K562 (cell line): ENCODE measurements around the gene HLF. TPM values are rescaled to one million over a fixed set of nuclear protein-coding genes. Genes with fewer than 3 reads are reported as not detected.

Source experiments
- ATAC-seq: fragments of 200-7000 bp; cut with Tn5 transposase; 3 replicates; pipeline ENCODE4 v1.9.1; 2020; ENCODE audit warnings: moderate library complexity
- BruUV-seq: library from RNA; stranded (reverse); fragments of 400-500 nt; replicated peaks from 2 replicates; lab custom pipeline; 2021; lab: Mats Ljungman, UMichigan
- CTCF ChIA-PET: fragments of 300-600 bp; formaldehyde crosslinking; extraction: SDS; loops from one replicate; lab custom pipeline; 2021; ENCODE audit warnings: low intra/inter-chr PET ratio; lab: Yijun Ruan, JAX
- POLR2A ChIA-PET: fragments of 300-600, 350-650 bp; sonication (Branson Sonifier 250); formaldehyde crosslinking; extraction: SDS; loops from one replicate; lab custom pipeline; 2021; ENCODE audit warnings: antibody characterized with exemption, inconsistent platforms; lab: Yijun Ruan, JAX
- DNase-seq, 4 experiments: peaks; one replicate each; pipeline versions ENCODE4 v3.0.0 to v3.0.0-alpha.2; 2011 to 2018; ENCODE audit warnings: low spot score in 3 of 4, mixed read lengths in 3 of 4; ENCODE audit errors: extremely low read depth in 1 of 4
- FAIRE-seq: peaks from 2 replicates; lab custom pipeline; 2011; peaks lifted over from hg19 to GRCh38; lab: Jason Lieb, UNC
- H2AFZ ChIP-seq: 2 replicates; pipeline ENCODE4 v1.6.0; 2011; ENCODE audit warnings: low read depth, low read length, control low read depth, inconsistent platforms
- H3K27ac ChIP-seq: fragments of 200-600 bp; 3 replicates; pipeline ENCODE4 v1.8.0; 2011; ENCODE audit warnings: low read depth, mild to moderate bottlenecking, control low read depth, inconsistent platforms, low read length, moderate library complexity, mixed read lengths; ENCODE audit errors: extremely low read depth
- H3K27me3 ChIP-seq, 2 experiments: fragments of 300-600 bp in 1 of 2; 2 replicates in 1 of 2; 3 replicates in 1 of 2; pipeline versions ENCODE4 v1.6.0 to v1.8.0; 2011; ENCODE audit warnings: inconsistent platforms in 2 of 2, low read length in 2 of 2, mild to moderate bottlenecking in 1 of 2, mixed read lengths in 1 of 2, moderate library complexity in 1 of 2; ENCODE audit not compliant: control insufficient read depth in 2 of 2, insufficient read depth in 2 of 2
- H3K36me3 ChIP-seq: fragments of 300-600 bp; 3 replicates; pipeline ENCODE4 v1.8.0; 2011; ENCODE audit warnings: mild to moderate bottlenecking, low read length, inconsistent platforms; ENCODE audit not compliant: control insufficient read depth, insufficient read depth
- H3K4me1 ChIP-seq, 2 experiments: fragments of 200-600 bp in 1 of 2; replicated peaks in 1 of 2; 2 replicates in 1 of 2; 3 replicates in 1 of 2; pipeline versions ENCODE4 v1.5.1 to v1.8.0; 2011; ENCODE audit warnings: inconsistent platforms in 2 of 2, low read length in 2 of 2, mild to moderate bottlenecking in 1 of 2, mixed read lengths in 1 of 2, moderate library complexity in 1 of 2; ENCODE audit not compliant: control insufficient read depth in 2 of 2, insufficient read depth in 2 of 2
- H3K4me2 ChIP-seq: 2 replicates; pipeline ENCODE4 v1.6.1; 2011; ENCODE audit warnings: low read length, control low read depth, inconsistent platforms, mixed read lengths; ENCODE audit not compliant: insufficient read depth
- H3K4me3 ChIP-seq: fragments of 200-600 bp; sonication (generic), shearing (Covaris generic); 2 replicates; pipeline ENCODE4 v1.5.1; 2016; ENCODE audit warnings: control low read depth, inconsistent platforms
- H3K79me2 ChIP-seq: fragments of 200-600 bp; 3 replicates; pipeline ENCODE4 v1.8.0; 2011; ENCODE audit warnings: low read length, inconsistent platforms; ENCODE audit not compliant: control insufficient read depth, insufficient read depth
- H3K9ac ChIP-seq, 2 experiments: 2 replicates each; pipeline versions ENCODE4 v1.6.0 to v1.6.1; 2011; ENCODE audit warnings: low read depth in 2 of 2, low read length in 2 of 2, control low read depth in 1 of 2, inconsistent platforms in 1 of 2, mild to moderate bottlenecking in 1 of 2, mixed read lengths in 1 of 2; ENCODE audit not compliant: insufficient read depth in 1 of 2
- H3K9me1 ChIP-seq: one replicate; pipeline ENCODE4 v1.6.0; 2011; ENCODE audit warnings: inconsistent platforms, mild to moderate bottlenecking, low read length, moderate library complexity; ENCODE audit not compliant: control insufficient read depth, insufficient read depth
- H3K9me3 ChIP-seq: replicated peaks from 2 replicates; pipeline ENCODE4 v1.5.1; 2011; ENCODE audit warnings: low read depth, low read length, inconsistent platforms; ENCODE audit not compliant: control insufficient read depth, insufficient read depth
- H4K20me1 ChIP-seq: replicated peaks from 2 replicates; pipeline ENCODE4 v1.6.1; 2011; ENCODE audit warnings: low read length, inconsistent platforms, mixed read lengths; ENCODE audit not compliant: control insufficient read depth, insufficient read depth
- ARNT ChIP-seq, 2 experiments: fragments of 450-650 bp; IDR thresholded peaks; 2 replicates each; pipeline ENCODE4 v1.6.1; 2016; ENCODE audit warnings: mild to moderate bottlenecking in 1 of 2
- BRCA1 ChIP-seq, 2 experiments: fragments of 450-650 bp in 1 of 2; sonication (generic) in 1 of 2; formaldehyde crosslinking in 1 of 2; IDR thresholded peaks; 2 replicates each; pipeline versions ENCODE4 v1.5.0 to v1.6.1; 2017 to 2020; ENCODE audit warnings: mild to moderate bottlenecking in 1 of 2, missing genetic modification reagents in 1 of 2
- CBX5 ChIP-seq: IDR thresholded peaks from 2 replicates; pipeline ENCODE4 v1.6.1; 2014; ENCODE audit warnings: low read depth, borderline replicate concordance
- CTBP1 ChIP-seq: fragments of 450-650 bp; IDR thresholded peaks from 2 replicates; pipeline ENCODE4 v1.6.1; 2016; ENCODE audit warnings: borderline replicate concordance
- DACH1 ChIP-seq: fragments of 450-650 bp; IDR thresholded peaks from 2 replicates; pipeline ENCODE4 v1.6.1; 2018; ENCODE audit not compliant: partially characterized antibody
- FOXA3 ChIP-seq, 2 experiments: fragments of 450-650 bp in 1 of 2; sonication (generic) in 1 of 2; formaldehyde crosslinking; IDR thresholded peaks in 1 of 2; conservative IDR thresholded peaks in 1 of 2; 2 replicates each; pipeline versions ENCODE4 v1.4.0 to v1.8.0; 2020 to 2022; ENCODE audit warnings: mild to moderate bottlenecking in 2 of 2, missing genetic modification reagents in 1 of 2
- KHSRP ChIP-seq: fragments of 450-650 bp; IDR thresholded peaks from 2 replicates; pipeline ENCODE4 v1.6.1; 2017
- MEF2A ChIP-seq: IDR thresholded peaks from 2 replicates; pipeline ENCODE4 v1.6.1; 2011; ENCODE audit warnings: low read depth, mild to moderate bottlenecking, low read length, moderate library complexity; ENCODE audit not compliant: control insufficient read depth
- NFATC3 ChIP-seq: fragments of 450-650 bp; IDR thresholded peaks from 2 replicates; pipeline ENCODE4 v1.6.1; 2017; ENCODE audit warnings: mild to moderate bottlenecking
- NFE2L1 ChIP-seq: fragments of 450-650 bp; IDR thresholded peaks from 2 replicates; pipeline ENCODE4 v1.6.1; 2016; ENCODE audit warnings: missing genetic modification characterization, low read depth, mild to moderate bottlenecking, missing compliant biosample characterization, moderate library complexity, borderline replicate concordance
- NFIC ChIP-seq: fragments of 450-650 bp; IDR thresholded peaks from 2 replicates; pipeline ENCODE4 v1.6.1; 2017; ENCODE audit warnings: mild to moderate bottlenecking, inconsistent platforms
- PHF21A ChIP-seq: fragments of 450-650 bp; IDR thresholded peaks from 2 replicates; pipeline ENCODE4 v1.6.1; 2017; ENCODE audit warnings: low read depth, borderline replicate concordance
- POLR2A ChIP-seq: fragments of 450-650 bp; conservative IDR thresholded peaks from 2 replicates; pipeline ENCODE4 v1.6.1; 2016
- SP2 ChIP-seq: IDR thresholded peaks from 2 replicates; pipeline ENCODE4 v1.6.1; 2011; ENCODE audit warnings: mild to moderate bottlenecking, low read depth, low read length, moderate library complexity; ENCODE audit not compliant: poor library complexity, severe bottlenecking; ENCODE audit errors: extremely low read depth
- TCF3 ChIP-seq: sonication (generic); formaldehyde crosslinking; IDR thresholded peaks from 2 replicates; pipeline ENCODE4 v1.4.0; 2020; ENCODE audit warnings: mild to moderate bottlenecking, missing genetic modification reagents
- TRIM28 ChIP-seq: fragments of 450-650 bp; IDR thresholded peaks from 2 replicates; pipeline ENCODE4 v1.6.1; 2017
- ZBTB5 ChIP-seq: fragments of 450-650 bp; IDR thresholded peaks from 2 replicates; pipeline ENCODE4 v1.6.1; 2017; ENCODE audit warnings: antibody characterized with exemption
- ZNF695 ChIP-seq: fragments of 450-650 bp; formaldehyde crosslinking; IDR thresholded peaks from 2 replicates; pipeline ENCODE4 v1.4.0; 2020; ENCODE audit warnings: mild to moderate bottlenecking, moderate library complexity
- ZNF764 ChIP-seq: fragments of 250-450 bp; sonication (Bioruptor Pico); IDR thresholded peaks from 2 replicates; pipeline ENCODE4 v1.4.0; 2020; ENCODE audit warnings: low read depth, mild to moderate bottlenecking, moderate library complexity
- WGBS: fragments of 100-300 bp; shearing (Covaris generic); methylation state at CpG from one replicate; pipeline ENCODE4 v1.1.6; 2016; ENCODE audit warnings: low coverage, mixed read lengths; ENCODE audit not compliant: insufficient coverage; ENCODE audit errors: missing lambda C conversion rate; 5-methylcytosine and 5-hydroxymethylcytosine counted together
- in situ Hi-C: fragments of 300-500 bp; cut with MboI; formaldehyde crosslinking; loops from 4 replicates; pipeline ENCODE4 v1.15.0; 2018; ENCODE audit warnings: inconsistent platforms, mixed read lengths
- intact Hi-C: fragments of 100-400 bp; cut with micrococcal nuclease; formaldehyde crosslinking; loops from 2 replicates; pipeline ENCODE4 v1.14.2; 2022
- polyA plus RNA-seq, 8 experiments: library from polyadenylated mRNA; depleted of rRNA in 4 of 8; stranded (reverse) in 5 of 8; unstranded in 3 of 8; fragments of >200 nt; fragmentation: Nextera tagmentation in 2 of 8; fragmentation: Illumina TruSeq in 1 of 8; extraction: Ambion mirVana in 2 of 8; extraction: Trizol in 1 of 8; gene quantifications; 2 replicates each; pipeline versions ENCODE4 v1.2.1 to v1.2.3, GENCODE V29; 2011 to 2014; ENCODE audit warnings: inconsistent platforms in 1 of 8, missing spikeins in 1 of 8
- total RNA-seq, 7 experiments: library from RNA; depleted of rRNA in 6 of 7; stranded (reverse); fragments of >200 nt in 6 of 7; fragmentation: Illumina TruSeq in 2 of 7; extraction: Trizol in 2 of 7; gene quantifications; 2 replicates each; pipeline versions ENCODE4 v1.2.1 to v1.2.3, GENCODE V29; 2011 to 2021; ENCODE audit warnings: low replicate concordance in 1 of 7

The HLF gene
- total and polyA plus RNA-seq, 9 of the 15 experiments (the other 6 are each of a cell fraction or from before 2014, with no cell fraction given) = 0.03 to 0.24 (median 0.09) TPM

- 22% methylated on average over 1 of the region's 1 CpG for WGBS
Observed at GRCh38 chr17:55279203-55279602, 14.4 kb downstream of the HLF start.

GRCh38 chr17:55279788-55280187 lies 15.0 kb downstream of the HLF start:
- intact Hi-C loops (no loop called here), in situ Hi-C loops (no loop called here)
- ATAC-seq (no peak), FAIRE-seq (no peak), DNase-seq (no peak)
- H3K4me2 ChIP-seq = no peak overlapping the region
- H3K4me1 ChIP-seq = no peaks in the 10 kb centered on the region
- BruUV-seq = no TSS peak
- peaks cover 0 to 6% of the 10 kb centered on the region in 2 experiments; a peak in 3 of 5 replicates for H3K27me3 ChIP-seq
- no peaks in the 10 kb centered on the region for H3K9me1 ChIP-seq
- POLR2A ChIA-PET = no interaction called here
- 13% methylated on average over 2 of the region's 2 CpGs for WGBS
- H4K20me1 ChIP-seq = no peaks in the 10 kb centered on the region
- H3K4me3 ChIP-seq = no peak overlapping the region
- no peak overlapping the region for H3K9ac ChIP-seq
- H3K36me3 ChIP-seq = no peaks in the 10 kb centered on the region
- H2AFZ ChIP-seq = no peak overlapping the region
- no peaks in the 10 kb centered on the region for H3K79me2 ChIP-seq
- no peaks in the 10 kb centered on the region for H3K9me3 ChIP-seq
- no peak overlapping the region for H3K27ac ChIP-seq
- CTCF ChIA-PET = no interaction called here
- TF ChIP-seq NFATC3 = no peak
- no peak for TF ChIP-seq KHSRP
- TF ChIP-seq DACH1 = no peak
- no peak for TF ChIP-seq NFE2L1
- no peak for TF ChIP-seq ZBTB5
- TF ChIP-seq CTBP1 = no peak
- no peak for TF ChIP-seq SP2
- no peak for TF ChIP-seq ZNF764 (CRISPR knock-in tag)
- no peak for TF ChIP-seq MEF2A
- no peak for TF ChIP-seq NFIC

More at GRCh38 chr17:55279203-55279602, 14.4 kb downstream of the HLF start:
- Histone ChIP-seq H3K9ac (no peak overlapping the region), H4K20me1 (no peaks in the 10 kb centered on the region), H3K9me3 (no peaks in the 10 kb centered on the region), H3K79me2 (no peaks in the 10 kb centered on the region), H3K4me3 (no peak overlapping the region), H2AFZ (no peak overlapping the region), H3K36me3 (no peaks in the 10 kb centered on the region), H3K4me2 (no peak overlapping the region), H3K9me1 (no peaks in the 10 kb centered on the region), H3K4me1 (no peaks in the 10 kb centered on the region), H3K27me3 (peaks cover 0 to 6% of the 10 kb centered on the region in 2 experiments; a peak in 3 of 5 replicates), H3K27ac (no peak overlapping the region)
- POLR2A ChIA-PET = no interaction called here
- ATAC-seq (no peak), FAIRE-seq (no peak), DNase-seq (no peak)
- CTCF ChIA-PET = no interaction called here
- no TSS peak for BruUV-seq
- TF ChIP-seq ARNT (IDR thresholded peaks at IDR 0.05) (no peak), BRCA1 (IDR thresholded peaks at IDR 0.05) (no peak), BRCA1 (CRISPR knock-in tag; IDR thresholded peaks at IDR 0.05) (no peak), ZNF695 (no peak), TCF3 (CRISPR knock-in tag) (no peak), FOXA3 (CRISPR knock-in tag; conservative IDR thresholded peaks at IDR 0.05 in 1 of 2, IDR thresholded peaks at IDR 0.05 in 1 of 2) (no peak), POLR2A (no peak), CBX5 (no peak), TRIM28 (no peak), PHF21A (no peak)
- intact Hi-C loops (no loop called here), in situ Hi-C loops (no loop called here)
